GM19455 (cell line): Measurements from ENCODE around the gene TTLL11.
"Not testable (repeated sequence)": the region's sequence is repeated elsewhere in the genome, so short reads cannot be mapped to it uniquely, and the experiment has no call there.

Experiments used
- ATAC-seq: cut with Tn5 transposase; IDR thresholded peaks from one replicate; pipeline ENCODE4 v1.9.1; 2021; ENCODE audit not compliant: unreplicated experiment

The TTLL11 gene

DNA sequence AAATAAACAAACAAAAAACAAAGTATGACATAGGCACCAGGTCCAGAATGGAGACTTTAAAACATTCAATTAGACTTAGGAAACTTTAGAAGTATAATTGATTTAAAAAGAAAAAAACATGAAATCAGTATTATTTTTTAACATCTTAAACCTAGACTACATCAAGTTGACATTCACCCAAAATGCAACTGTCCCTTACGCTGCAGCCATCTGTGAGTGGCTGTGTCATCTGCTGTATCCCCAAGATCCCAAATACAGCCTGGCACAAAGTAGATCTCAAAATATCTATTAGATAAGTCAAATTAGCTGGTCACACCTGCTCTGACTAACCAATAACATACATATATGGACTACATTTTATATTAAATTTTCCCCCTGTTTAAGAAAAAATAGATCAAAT, 7.8 kb downstream of the TTLL11 start:
- no peak for ATAC-seq

DNA sequence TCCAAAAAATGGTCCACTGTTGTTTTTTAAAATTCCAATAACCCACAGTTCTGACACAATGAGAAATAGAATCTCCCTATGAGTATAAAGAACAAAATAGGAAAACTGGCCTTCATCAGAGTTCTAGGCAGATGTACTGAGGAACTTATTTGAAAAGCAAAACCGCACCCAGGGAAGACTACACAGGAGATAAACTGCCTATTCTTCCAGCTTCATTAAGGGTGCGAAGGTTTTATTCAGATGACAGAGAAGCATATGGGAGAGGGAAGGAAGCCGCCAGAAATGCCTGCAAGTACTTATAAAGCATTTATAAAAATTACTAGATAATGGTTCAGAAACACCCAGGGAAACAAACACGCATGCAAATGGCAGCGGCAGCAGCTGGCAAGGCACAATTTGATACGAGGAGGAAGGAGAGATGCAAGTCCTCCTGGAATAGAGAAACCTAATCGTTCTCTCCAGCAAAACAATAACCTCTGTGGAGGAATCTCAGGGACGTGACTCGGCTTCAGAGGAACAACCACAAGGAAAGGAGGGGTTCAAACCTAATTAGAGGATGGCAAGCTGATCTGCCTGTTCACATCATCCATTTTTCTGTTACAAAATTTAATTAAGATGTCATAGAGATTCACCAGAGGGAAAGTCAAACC, 9.0 kb downstream of the TTLL11 start:
- no peak for ATAC-seq

DNA sequence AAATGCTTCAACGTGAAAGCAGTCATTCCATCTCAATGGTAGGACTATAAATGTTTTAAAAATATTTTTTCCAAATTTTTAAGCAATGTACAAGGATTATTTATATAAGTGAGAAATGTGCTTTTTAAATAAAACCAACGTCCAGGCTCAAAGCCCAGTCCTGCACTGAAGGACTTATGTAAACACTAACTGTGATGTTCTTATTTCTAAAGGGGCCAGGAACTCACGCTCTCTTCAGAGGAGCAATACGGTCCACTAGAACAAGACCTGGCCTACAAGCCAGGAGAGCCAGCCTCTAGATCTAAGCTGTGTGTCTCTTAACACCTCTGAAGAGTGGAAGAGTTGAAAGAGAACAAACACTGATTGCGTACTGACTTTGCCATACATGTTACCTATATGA, 12.1 kb downstream of the TTLL11 start:
- no peak for ATAC-seq

DNA sequence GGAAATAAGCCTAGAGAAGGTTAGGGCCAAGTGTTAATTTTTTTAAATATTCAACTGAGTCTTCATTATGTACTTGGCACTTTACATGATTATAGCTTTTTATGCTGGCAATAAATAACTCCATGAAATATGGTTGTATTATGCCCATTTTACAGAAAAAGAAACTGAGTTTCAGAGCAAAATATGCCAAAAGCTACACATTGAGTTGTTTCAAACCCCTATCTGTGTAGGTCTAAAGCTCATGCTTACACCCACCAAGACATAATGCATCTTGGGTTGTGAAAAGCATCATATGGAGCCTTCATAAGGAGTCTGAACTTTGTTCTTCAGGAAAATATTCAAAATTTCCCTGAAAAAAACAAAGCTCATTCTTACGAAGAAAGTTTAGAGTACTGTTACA, 14.6 kb downstream of the TTLL11 start:
- ATAC-seq = no peak

DNA sequence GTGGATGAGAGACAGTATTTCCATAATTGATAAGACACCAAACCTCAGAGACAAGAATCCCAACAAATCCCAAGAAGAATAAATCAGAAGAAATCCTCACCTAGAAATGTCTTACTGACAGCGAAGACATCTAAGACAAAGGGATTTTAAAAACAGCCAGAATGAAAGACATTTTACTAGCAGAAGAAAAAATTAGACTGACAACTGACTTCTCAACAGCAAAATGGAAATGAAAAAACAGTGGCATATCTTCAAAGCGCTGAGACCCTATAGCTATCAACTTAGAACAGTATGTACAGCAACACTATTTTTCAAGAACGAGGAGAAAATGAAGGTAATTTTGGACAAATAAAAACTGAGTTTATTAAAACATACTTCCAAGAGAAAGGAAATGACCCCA, 16.3 kb downstream of the TTLL11 start:
- ATAC-seq = no peak

DNA sequence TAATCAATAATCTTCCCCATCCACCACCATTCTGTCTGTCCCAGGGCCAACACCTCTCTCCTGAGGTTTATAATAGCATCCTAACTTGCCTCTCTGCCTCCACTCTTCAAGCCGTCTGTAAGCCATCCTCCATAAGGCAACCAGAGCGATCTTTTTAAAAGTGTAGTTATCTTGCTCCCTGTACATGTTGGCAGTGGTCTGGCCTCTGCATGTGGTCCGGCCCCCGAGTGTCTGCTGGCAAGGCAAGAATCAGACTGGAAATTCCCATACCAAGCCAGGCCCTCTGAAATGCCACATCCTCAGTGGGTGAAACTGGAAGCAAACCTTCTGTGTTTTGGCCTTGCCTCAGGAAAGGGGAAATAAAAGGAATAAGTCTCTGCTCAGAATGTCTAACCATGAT, 17.0 kb downstream of the TTLL11 start:
- no peak for ATAC-seq

DNA sequence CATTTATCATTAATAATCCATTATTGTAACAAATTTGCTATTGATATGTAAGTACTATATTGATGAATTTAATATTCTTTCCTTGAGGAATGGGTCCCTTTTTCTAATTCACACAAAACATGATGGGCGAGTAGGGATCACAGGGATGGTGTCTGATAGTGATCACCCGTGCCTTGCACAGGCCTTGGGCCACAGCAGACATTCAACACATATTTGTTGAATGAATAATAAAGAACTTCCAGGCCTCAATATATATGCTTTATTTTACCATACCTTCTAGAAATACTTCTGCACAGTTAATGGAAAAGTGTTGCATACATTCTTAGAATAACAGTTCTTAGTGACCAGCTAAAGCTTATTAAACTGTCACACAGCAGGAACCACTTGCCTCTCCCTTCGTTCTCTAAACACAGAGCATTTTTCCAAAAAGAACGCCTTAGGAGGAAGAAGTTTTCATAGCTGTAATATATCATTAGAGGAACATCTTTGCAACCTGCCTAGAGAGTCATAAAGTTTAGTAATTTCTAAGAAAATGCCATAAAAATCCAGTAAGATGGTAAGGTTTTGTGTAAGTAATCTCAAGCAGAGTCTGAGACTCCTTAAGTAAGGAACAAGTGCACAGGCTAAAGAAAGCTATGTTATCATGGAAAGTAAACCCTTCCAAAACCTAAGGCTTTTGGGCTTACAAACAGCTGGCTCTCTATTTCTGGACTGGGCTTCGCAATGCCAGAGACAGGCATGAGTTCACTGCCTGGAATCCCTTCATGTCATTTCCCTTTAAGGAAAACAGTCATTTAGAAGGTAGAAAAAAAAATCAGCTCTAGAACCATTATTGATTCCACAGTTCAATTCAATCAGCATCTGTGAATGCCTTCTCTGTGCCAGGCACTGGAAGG, 17.7 kb downstream of the TTLL11 start:
- ATAC-seq = no peak

DNA sequence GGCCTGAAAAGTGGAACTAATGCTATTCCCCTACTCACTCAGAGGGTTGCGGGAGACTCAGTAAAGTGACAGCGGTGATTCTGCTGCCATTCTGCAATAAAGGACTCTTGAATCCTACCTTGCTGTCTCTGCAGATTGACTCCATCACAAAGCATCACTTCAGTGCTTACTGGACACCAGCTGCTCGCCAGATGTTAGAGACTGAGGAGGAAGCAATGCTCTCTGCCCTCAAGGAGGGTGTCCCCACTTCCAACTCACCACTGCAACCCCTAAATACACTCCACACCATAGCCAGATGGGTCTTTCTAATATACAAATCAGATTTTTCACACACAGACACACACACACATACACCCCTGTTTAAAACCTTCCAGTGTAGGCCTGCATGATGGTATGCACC, 21.4 kb downstream of the TTLL11 start:
- ATAC-seq = no peak

DNA sequence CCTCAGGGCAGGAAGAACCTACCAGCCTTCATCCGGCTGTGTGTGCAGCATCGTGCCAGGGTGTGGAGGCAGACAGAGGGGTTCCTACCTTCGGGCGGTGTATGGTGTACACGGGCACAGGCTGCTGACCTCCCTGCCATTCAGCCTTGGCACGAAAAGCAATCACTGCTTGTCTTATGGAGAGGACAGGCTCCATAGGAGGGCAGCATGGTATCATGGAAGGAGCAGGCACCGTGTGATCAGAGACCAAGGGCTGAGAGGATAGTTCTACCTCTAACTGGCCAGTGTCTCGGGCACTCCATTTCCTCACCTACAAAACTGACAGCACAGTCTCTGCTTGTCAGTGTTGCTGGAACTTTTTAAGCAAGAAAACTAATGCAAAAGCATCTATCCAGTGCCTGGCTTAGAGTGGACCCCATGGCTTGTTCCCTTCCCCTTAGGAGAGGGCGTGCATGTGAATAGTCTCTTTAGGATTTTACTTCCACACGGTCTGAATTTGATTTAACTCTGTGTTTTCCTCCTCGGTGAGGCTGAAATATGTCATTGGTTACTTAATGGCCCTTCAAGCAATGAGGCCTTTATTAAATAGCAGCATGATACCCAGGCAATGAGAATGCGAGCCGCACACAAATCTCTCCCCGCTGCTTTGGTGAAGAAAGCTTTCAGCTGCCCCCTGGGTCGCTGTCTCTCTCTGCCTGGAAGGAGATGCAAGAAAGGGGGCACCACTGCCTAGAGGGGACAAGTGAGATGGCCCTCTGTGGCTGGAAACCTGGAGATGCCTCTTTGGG, 22.2 kb downstream of the TTLL11 start:
- no peak for ATAC-seq

DNA sequence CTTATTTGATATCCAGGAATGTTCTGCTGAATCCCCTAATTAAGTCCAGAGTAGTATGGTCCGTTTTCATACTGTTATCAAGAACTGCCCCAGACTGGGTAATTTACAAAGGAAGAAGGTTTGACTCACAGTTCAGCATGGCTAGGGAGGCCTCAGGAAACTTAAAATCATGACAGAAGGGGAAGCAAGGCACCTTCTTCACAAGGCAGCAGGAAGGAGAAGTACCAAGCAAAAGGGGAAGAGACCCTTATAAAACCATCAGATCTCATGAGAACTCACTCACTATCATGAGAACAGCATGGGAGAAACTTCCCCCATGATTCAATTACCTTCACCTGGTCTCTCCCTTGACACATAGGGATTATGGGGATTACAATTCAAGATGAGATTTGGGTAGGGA, 26.4 kb downstream of the TTLL11 start:
- ATAC-seq = not testable (repeated sequence)

DNA sequence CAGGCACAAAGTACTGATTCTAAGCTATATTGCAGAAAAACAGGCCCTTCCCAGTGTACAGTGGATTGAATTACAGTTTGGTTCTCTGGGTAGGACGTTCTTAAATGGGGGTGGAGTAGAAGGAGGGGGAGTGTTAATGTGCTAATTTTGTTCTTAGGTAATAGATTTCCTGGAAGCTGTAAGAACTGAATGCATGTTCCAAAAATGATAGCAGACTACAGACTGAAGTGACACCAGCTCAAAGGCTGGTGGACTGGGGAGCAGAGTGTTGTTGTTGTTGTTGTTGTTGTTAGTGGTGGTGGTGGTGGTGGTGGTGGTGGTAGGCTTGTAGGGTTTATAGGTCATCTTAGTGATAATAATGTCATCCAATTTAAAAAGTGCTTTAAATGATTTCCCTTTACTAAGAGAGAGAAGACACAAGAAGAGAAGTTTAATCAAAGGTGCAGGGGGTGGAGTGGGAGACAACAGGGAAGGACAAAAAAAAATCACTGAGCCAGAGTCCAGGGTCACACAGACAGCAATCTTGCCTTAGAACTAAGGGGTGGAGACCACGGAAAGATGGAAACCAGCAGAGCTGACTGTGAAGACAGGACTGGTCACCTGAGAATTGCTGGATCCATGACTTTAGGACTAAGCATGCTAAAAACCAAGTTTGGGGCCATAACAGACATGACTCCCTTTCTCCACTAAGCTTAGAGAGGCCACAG, 27.0 kb downstream of the TTLL11 start:
- ATAC-seq = no peak

DNA sequence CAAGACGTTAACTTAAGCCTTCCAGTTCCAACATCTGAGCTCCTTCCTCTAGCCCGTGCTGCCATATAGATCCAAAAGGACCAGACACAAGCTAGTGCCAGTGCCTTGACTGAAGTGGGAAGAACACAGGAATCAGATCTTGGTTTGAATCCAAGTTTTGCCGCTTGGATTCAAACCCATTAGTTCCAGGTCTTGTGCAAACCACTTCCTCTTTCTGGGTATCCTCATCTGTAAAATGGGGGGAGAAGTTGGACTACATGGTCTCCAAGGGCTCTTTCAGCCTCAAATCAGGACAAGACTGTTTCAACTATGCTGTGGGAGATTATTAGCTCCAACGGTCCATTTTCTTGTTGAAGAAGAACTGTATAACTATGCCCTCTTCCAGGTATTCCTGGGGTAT, 32.6 kb downstream of the TTLL11 start:
- ATAC-seq = no peak

DNA sequence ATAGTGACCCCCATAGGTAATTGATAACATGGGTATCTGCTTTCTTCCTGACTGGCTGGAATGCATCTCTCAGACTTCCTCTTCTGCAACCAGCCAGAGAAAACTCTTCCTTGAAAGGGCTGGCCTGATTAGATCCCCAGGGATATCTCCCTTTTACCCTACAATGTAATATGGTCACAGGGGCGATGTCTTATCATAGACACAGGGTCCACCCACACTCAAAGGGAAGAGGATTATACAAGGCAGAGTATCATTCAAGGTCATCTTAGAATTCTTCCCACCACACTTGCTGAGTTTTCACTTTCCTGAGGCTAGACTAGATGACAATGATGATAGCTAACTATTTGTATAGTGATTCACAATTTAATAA, 33.2 kb downstream of the TTLL11 start:
- ATAC-seq = no peak

DNA sequence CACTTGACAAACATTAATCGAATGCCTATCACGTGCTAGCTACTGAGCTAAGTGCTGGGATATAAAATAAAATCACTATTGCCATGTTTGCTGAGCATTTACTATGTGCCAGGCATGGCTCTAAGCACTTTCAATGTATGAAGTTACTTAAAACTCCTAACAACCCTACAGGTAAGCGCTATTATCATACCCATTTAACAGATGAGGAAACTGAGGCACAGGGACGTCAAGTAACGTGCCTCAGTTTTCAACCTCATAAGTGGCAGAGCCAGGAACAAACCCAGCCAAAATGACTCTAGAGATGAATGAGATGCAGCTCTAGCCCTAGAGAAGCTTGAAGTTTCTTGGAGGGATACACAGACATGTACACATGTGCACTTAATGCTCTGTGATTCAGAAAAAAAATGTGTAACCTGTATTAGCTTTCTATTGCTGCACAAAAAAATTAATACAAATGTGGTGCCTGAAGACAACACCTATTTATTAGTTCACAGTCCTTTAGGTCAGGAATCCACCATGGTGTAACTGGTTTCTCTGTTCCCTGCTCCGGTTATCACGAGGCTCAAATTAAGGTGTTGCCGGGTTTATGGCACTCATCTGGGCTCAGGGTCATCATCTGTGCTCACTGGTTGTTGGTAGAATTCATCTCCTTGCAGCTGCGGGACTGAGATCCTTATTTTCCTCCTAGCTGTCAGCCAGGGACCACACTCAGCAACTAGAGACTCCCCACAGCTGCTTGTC, 33.7 kb downstream of the TTLL11 start:
- no peak for ATAC-seq

DNA sequence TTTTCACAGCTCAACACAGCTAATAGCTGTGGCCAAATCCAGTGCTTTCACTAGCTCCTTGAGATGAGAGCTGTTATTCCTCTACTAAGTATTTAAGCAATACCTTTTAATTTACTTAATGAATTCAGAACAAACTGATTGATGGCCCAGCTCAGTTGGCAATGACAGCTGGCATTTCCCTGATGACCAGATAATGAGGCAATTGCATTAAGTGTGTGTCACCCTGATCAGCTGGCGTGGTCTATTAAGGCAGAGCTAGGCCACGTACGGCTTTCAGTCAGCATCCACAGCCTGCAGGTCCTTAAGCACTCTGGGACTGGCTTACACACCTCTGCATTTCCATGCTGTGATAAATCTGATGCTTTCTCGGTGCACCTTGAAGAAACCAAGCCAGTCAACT, 34.4 kb downstream of the TTLL11 start:
- no peak for ATAC-seq

DNA sequence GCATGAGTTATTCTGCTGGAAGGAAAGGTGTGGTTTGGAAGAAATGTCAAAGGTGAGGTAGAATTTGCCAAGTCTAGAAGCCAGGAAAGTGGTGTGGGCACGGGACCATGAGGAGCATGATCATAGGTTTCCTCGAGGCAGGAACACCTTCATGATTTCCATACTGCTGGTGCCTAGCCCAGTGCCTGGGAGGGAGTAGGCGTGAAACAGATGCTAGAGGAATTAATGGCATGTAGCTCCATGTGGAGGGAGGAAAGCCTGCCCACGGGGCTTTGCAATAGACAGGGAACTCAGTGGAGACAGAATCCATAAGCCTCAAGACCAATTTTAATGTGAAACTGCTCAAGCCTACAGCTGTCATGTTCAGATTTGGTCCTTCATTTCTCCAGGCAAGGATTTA, 35.1 kb downstream of the TTLL11 start:
- ATAC-seq = no peak

DNA sequence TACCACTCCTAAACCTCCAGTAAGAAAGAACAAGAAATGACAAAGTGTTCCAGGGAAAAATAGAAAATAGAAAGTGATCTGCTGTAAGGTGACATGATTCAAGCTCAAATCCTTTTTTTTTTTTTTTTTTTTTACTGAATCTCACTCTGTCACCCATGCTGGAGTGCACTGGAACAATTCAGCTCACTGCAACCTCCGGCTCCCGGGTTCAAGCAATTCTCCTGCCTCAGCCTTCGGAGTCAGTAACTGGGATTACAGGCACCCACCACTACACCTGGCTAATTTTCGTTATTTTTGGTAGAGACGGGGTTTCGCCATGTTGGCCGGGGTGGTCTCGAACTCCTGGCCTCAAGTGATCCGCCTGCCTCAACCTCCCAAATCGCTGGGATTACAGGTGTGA, 35.9 kb downstream of the TTLL11 start:
- no peak for ATAC-seq

DNA sequence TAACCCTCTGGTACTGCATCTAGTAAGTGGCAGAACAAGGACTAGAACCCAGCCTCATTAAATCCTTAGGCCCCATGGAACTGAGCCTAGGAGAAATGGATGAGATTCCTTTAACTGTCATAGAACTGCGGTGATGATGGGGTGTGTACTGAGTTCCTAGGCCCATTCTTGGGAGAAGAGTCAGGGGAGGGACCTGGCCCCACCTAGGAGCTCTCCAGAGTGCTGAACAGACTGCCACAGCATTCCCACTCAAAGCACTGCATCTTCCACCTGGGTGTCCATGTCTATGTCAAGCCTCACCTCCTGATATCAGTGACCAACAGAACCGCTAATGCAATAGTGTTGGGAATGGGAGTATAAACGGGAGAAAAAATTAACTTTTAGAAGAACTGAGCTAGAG, 36.6 kb downstream of the TTLL11 start:
- no peak for ATAC-seq

DNA sequence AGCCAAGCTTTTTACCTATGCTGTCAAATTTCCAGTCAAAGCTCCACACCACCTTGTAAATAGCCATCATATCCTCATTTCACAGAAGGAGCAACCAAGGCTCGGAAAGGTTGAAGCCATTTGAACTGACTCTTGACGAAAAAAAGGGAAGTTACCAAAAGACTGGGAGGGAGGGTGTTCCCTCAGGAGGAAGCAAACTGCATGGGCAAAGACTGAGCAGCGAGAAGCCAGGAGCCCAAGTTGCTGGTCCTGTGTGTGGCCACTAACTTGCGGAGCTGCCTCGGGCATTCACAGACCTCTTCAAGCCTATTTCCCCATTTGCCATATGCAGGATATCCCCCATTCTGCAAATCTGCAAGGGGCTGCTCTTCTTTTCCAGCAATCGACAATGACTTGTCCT, 37.4 kb downstream of the TTLL11 start:
- no peak for ATAC-seq

DNA sequence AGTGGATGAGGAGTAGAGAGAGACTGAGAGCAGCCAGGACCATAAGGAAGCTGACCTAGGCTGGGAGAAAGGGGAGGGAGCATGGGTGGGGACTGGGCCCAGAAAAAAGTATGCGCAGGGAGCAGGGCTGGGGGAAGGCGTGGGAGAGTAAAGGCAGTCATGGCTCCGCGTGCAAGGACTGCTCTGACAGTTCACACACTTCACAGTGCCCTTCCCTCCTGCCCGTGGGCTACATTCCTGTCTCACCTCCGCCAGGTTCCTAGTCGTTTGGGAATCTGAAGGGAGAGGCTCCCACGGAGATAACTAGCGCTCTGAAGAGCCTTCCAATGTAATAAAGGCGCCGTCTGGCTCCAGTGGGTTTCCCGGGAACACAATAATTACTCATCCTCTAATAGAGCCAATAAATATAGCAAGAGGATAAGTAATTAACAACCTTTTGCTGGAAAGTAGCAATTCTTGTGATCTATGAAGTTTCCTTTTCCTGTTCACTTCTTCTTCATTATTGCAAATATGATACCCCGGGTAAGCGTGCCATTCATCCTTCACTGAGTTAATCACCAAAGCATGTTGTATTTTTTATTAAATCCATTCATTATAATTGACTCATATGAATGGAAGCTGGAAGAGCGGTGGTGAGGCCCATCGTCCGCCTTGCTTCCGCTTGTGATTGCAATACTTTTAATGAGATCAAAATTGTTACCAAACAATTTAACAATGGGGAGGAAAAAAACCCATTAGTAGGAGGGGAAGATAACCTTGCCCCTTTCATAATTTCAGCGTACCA, 39.3 kb downstream of the TTLL11 start:
- no peak for ATAC-seq
